Measurements from ENCODE around the gene KRT26.

Gene KRT26

GRCh38 chr17:40722241-40722640 lies 49.8 kb downstream of the KRT26 start:
- no peak for TF ChIP-seq CTCF (IDR thresholded peaks at IDR 0.05; ENCODE audit: unreplicated experiment in 3 of 3)
- Mint-ChIP-seq H3K4me1 (no peaks in the 10 kb centered on the region), H3K27me3 (ENCODE audit: low read depth) (peaks cover 13% of the 10 kb centered on the region), H3K27ac (peak overlapping the region in 2 of 3 experiments; percentile 22 to 51), H3K36me3 (ENCODE audit: low read depth) (no peaks in the 10 kb centered on the region), H3K9me3 (no peaks in the 10 kb centered on the region), H3K4me3 (no peak overlapping the region)

GRCh38 chr17:40720899-40721298 lies 51.1 kb downstream of the KRT26 start:
- peak overlapping the region in 1 of 3 experiments; percentile 6 for H3K27ac Mint-ChIP-seq
- H3K36me3 Mint-ChIP-seq (ENCODE audit: low read depth) = no peaks in the 10 kb centered on the region
- no peaks in the 10 kb centered on the region for H3K4me1 Mint-ChIP-seq

GRCh38 chr17:40718930-40719329 lies 53.1 kb downstream of the KRT26 start:
- Mint-ChIP-seq H3K4me1 (no peaks in the 10 kb centered on the region), H3K27ac (no peak overlapping the region), H3K4me3 (no peak overlapping the region), H3K36me3 (ENCODE audit: low read depth) (no peaks in the 10 kb centered on the region), H3K9me3 (no peaks in the 10 kb centered on the region), H3K27me3 (ENCODE audit: low read depth) (peaks cover 18% of the 10 kb centered on the region)
- TF ChIP-seq CTCF (IDR thresholded peaks at IDR 0.05; ENCODE audit: unreplicated experiment in 3 of 3) = no peak

More at GRCh38 chr17:40720899-40721298, 51.1 kb downstream of the KRT26 start:
- H3K27me3 Mint-ChIP-seq (ENCODE audit: low read depth) = peaks cover 17% of the 10 kb centered on the region
- H3K9me3 Mint-ChIP-seq = no peaks in the 10 kb centered on the region
- no peak overlapping the region for H3K4me3 Mint-ChIP-seq
- no peak for TF ChIP-seq CTCF (IDR thresholded peaks at IDR 0.05; ENCODE audit: unreplicated experiment in 3 of 3)

GRCh38 chr17:40717776-40718175 lies 54.2 kb downstream of the KRT26 start:
- Mint-ChIP-seq H3K27me3 (ENCODE audit: low read depth) (peaks cover 18% of the 10 kb centered on the region), H3K36me3 (ENCODE audit: low read depth) (no peaks in the 10 kb centered on the region), H3K4me1 (no peaks in the 10 kb centered on the region), H3K9me3 (no peaks in the 10 kb centered on the region), H3K4me3 (no peak overlapping the region), H3K27ac (no peak overlapping the region)
- TF ChIP-seq CTCF (IDR thresholded peaks at IDR 0.05; ENCODE audit: unreplicated experiment in 3 of 3) = no peak
